OCI-LY3 (cell line): ENCODE measurements around the gene BOC.

Experiments
- CTCF ChIP-seq: fragments of 200-600, 300-600 bp; sonication (generic); IDR thresholded peaks from 2 replicates; pipeline ENCODE4 v1.5.1; 2014; ENCODE audit warnings: antibody characterized with exemption, low read length, low read depth
- EZH2phosphoT487 ChIP-seq: fragments of 200-600 bp; shearing (Covaris generic); IDR thresholded peaks from 2 replicates; pipeline ENCODE4 v1.6.1; 2018; ENCODE audit warnings: antibody characterized with exemption, mixed run types, low read depth

GRCh38 chr3:113233497-113233896 is 22.1 kb downstream of the BOC start:
- TF ChIP-seq CTCF (no peak), EZH2phosphoT487 (no peak)
